ENCODE data around the gene DCUN1D2. TPM values are rescaled to one million over a fixed set of nuclear protein-coding genes. Genes with fewer than 3 reads are reported as not detected.
"Not testable (repeated sequence)": the region's sequence is repeated elsewhere in the genome, so short reads cannot be mapped to it uniquely, and the experiment has no call there.

The DCUN1D2 gene
- total RNA-seq, 1 donor from 2014 or later = 23.8 TPM

DNA sequence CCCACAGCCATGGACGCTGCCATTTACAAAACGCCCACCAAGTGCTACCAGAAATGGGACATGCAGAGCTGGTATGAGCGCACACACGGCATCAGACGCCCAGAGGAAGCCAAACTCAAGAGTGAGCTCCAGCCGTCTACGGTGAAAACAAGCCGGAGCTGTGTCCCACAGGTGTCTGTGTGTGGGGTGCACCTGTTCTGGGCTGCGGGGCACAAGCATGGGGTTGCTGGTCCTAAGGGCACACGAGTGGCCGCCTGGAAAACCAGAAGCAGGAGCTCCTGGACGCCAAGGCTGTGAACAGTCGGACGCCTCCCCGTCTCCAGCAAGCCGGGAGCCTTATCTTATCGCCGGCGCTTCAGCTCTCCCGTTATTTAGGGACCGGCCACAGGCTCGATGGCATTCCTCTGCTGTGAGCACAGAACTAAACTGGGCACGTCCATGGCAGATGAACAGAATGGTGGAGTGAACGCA lies 38.5 kb downstream of the DCUN1D2 start:
- no peak overlapping the region for H2AFZ ChIP-seq (replicated peaks)
- no peak overlapping the region for H3K4me2 ChIP-seq
- H3K27me3 ChIP-seq = no peaks in the 10 kb centered on the region
- no peak overlapping the region for H3K27ac ChIP-seq
- Mint-ChIP-seq H3K4me3 (no peak overlapping the region), H3K27me3 (ENCODE audit: insufficient read depth, low read depth) (peaks cover 2% of the 10 kb centered on the region), H3K9me3 (no peaks in the 10 kb centered on the region), H3K27ac (no peak overlapping the region), H3K36me3 (peaks cover 15% of the 10 kb centered on the region), H3K4me1 (peaks cover 11% of the 10 kb centered on the region)
- no peaks in the 10 kb centered on the region for H3F3A ChIP-seq (ENCODE audit: low read depth)
- no peaks in the 10 kb centered on the region for H3K79me2 ChIP-seq (ENCODE audit: low read depth)
- no peaks in the 10 kb centered on the region for H3K4me1 ChIP-seq
- H3K36me3 ChIP-seq = no peaks in the 10 kb centered on the region
- no peak overlapping the region for H3K9ac ChIP-seq
- H3K4me3 ChIP-seq = no peak overlapping the region
- H3K9me3 ChIP-seq (ENCODE audit: low read depth) = no peaks in the 10 kb centered on the region
- no peaks in the 10 kb centered on the region for H4K20me1 ChIP-seq (ENCODE audit: low read depth)
- no peak for DNase-seq (ENCODE audit: low spot score)
- TF ChIP-seq EZH2 (IDR thresholded peaks at IDR 0.05) (no peak), EZH2phosphoT487 (IDR thresholded peaks at IDR 0.05) (no peak), CTCF (IDR thresholded peaks at IDR 0.05) (no peak)

- H3K36me3 ChIP-seq; H3K4me2 ChIP-seq; H3K27me3 ChIP-seq; H4K20me1 ChIP-seq (ENCODE audit: low read depth); H3K9me3 Mint-ChIP-seq; H3F3A ChIP-seq (ENCODE audit: low read depth); H3K9ac ChIP-seq; H3K27ac ChIP-seq; H3K4me1 ChIP-seq; H3K27me3 Mint-ChIP-seq (ENCODE audit: insufficient read depth, low read depth); H3K79me2 ChIP-seq (ENCODE audit: low read depth); H3K9me3 ChIP-seq (ENCODE audit: low read depth); H3K4me3 ChIP-seq; H3K4me3 Mint-ChIP-seq; H2AFZ ChIP-seq (replicated peaks): not testable (repeated sequence)
- H3K27ac Mint-ChIP-seq = peak overlapping the region; percentile 74
- H3K36me3 Mint-ChIP-seq = peaks cover 15% of the 10 kb centered on the region
- peak; percentile 53 for DNase-seq (ENCODE audit: low spot score)
- TF ChIP-seq CTCF (IDR thresholded peaks at IDR 0.05) = peak; percentile 39
- peaks cover 11% of the 10 kb centered on the region for H3K4me1 Mint-ChIP-seq
Observed at GRCh38 chr13:113450861-113451620, 39.5 kb downstream of the DCUN1D2 start.

GRCh38 chr13:113450348-113450744 lies 40.2 kb downstream of the DCUN1D2 start:
- peaks cover 11% of the 10 kb centered on the region for H3K4me1 Mint-ChIP-seq
- H3K27ac Mint-ChIP-seq, H3K4me2 ChIP-seq: not testable (repeated sequence)

GRCh38 chr13:113449693-113450347 lies 40.7 kb downstream of the DCUN1D2 start:
- Mint-ChIP-seq H3K36me3 (peaks cover 9% of the 10 kb centered on the region), H3K9me3 (no peaks in the 10 kb centered on the region), H3K4me1 (peaks cover 11% of the 10 kb centered on the region), H3K27ac (no peak overlapping the region), H3K4me3 (no peak overlapping the region), H3K27me3 (ENCODE audit: insufficient read depth, low read depth) (peaks cover 2% of the 10 kb centered on the region)
- Histone ChIP-seq H3K4me1 (no peaks in the 10 kb centered on the region), H3K36me3 (no peaks in the 10 kb centered on the region), H2AFZ (replicated peaks) (no peak overlapping the region), H3K4me3 (no peak overlapping the region), H3K27me3 (no peaks in the 10 kb centered on the region), H3K27ac (no peak overlapping the region), H4K20me1 (ENCODE audit: low read depth) (no peaks in the 10 kb centered on the region), H3F3A (ENCODE audit: low read depth) (no peaks in the 10 kb centered on the region), H3K79me2 (ENCODE audit: low read depth) (no peaks in the 10 kb centered on the region), H3K4me2 (no peak overlapping the region), H3K9ac (no peak overlapping the region), H3K9me3 (ENCODE audit: low read depth) (no peaks in the 10 kb centered on the region)
- DNase-seq (ENCODE audit: low spot score) = no peak
- TF ChIP-seq CTCF (IDR thresholded peaks at IDR 0.05) (no peak), EZH2phosphoT487 (IDR thresholded peaks at IDR 0.05) (no peak), EZH2 (IDR thresholded peaks at IDR 0.05) (no peak)

More at GRCh38 chr13:113450348-113450744, 40.2 kb downstream of the DCUN1D2 start:
- H3K27ac ChIP-seq; H2AFZ ChIP-seq (replicated peaks); H3K36me3 ChIP-seq; H3K9me3 ChIP-seq (ENCODE audit: low read depth); H4K20me1 ChIP-seq (ENCODE audit: low read depth); H3K4me3 ChIP-seq; H3K4me3 Mint-ChIP-seq; H3K79me2 ChIP-seq (ENCODE audit: low read depth); H3F3A ChIP-seq (ENCODE audit: low read depth); H3K27me3 Mint-ChIP-seq (ENCODE audit: insufficient read depth, low read depth); H3K27me3 ChIP-seq; DNase-seq (ENCODE audit: low spot score); H3K9ac ChIP-seq; H3K9me3 Mint-ChIP-seq; H3K4me1 ChIP-seq: not testable (repeated sequence)
- peaks cover 12% of the 10 kb centered on the region for H3K36me3 Mint-ChIP-seq
